Measurements from ENCODE around the gene RNF39.
"Not testable (repeated sequence)": the region's sequence is repeated elsewhere in the genome, so short reads cannot be mapped to it uniquely, and the experiment has no call there.

RNF39 gene, protein sequence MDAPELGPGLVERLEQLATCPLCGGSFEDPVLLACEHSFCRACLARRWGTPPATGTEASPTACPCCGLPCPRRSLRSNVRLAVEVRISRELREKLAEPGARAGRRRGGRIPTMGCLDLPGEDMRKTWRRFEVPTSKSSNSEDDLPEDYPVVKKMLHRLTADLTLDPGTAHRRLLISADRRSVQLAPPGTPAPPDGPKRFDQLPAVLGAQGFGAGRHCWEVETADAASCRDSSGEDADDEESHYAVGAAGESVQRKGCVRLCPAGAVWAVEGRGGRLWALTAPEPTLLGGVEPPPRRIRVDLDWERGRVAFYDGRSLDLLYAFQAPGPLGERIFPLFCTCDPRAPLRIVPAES

DNA sequence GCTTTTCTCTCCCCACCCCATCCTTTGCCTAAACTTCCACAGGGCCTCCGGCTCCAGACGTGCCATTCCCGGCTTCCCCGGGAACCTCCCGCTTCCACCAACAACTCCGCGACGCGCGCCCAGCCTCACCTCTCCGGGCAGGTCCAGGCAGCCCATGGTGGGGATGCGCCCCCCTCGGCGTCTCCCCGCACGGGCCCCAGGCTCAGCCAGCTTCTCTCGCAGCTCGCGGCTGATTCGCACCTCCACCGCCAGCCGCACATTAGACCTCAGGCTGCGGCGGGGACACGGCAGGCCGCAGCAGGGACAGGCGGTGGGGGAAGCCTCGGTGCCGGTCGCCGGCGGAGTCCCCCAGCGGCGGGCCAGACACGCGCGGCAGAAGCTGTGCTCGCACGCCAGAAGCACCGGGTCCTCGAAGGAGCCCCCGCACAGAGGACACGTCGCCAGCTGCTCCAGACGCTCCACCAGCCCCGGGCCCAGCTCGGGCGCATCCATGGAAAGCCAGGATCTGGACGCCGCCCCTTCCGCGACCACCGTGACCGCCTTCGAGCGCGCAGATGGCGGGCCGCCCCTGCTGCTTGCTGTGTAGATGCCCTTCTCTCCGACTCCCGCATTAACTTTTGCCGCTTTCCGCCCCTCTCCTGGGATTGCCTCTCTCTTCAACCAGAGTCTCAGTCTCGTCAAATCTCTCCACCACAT is at the start of gene RNF39:
Gene RNF39 (minus strand): TSS at position 676 of the 696 bp plus-strand sequence. CDS start 184 bp downstream, at position 492.
- no peak for DNase-seq

DNA sequence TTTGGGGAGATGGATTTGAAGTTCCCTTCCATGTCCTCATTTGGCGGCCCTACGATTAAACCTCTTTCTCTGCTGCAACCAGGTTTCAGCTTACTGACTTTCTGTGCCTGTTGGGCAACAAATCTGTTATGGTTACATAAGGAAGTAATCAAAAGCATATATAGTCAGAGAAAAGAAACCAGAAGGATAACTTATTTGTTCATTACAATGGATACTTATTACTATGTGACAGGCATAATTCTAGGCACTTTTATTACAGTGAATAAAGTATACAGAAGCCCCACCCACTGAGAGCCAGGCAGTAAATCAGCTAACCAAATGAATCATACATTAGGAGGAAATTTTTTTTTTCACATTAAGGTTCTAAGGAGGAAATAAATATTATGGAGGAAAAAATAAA is 46.9 kb upstream of the RNF39 start:
- no peak for DNase-seq

DNA sequence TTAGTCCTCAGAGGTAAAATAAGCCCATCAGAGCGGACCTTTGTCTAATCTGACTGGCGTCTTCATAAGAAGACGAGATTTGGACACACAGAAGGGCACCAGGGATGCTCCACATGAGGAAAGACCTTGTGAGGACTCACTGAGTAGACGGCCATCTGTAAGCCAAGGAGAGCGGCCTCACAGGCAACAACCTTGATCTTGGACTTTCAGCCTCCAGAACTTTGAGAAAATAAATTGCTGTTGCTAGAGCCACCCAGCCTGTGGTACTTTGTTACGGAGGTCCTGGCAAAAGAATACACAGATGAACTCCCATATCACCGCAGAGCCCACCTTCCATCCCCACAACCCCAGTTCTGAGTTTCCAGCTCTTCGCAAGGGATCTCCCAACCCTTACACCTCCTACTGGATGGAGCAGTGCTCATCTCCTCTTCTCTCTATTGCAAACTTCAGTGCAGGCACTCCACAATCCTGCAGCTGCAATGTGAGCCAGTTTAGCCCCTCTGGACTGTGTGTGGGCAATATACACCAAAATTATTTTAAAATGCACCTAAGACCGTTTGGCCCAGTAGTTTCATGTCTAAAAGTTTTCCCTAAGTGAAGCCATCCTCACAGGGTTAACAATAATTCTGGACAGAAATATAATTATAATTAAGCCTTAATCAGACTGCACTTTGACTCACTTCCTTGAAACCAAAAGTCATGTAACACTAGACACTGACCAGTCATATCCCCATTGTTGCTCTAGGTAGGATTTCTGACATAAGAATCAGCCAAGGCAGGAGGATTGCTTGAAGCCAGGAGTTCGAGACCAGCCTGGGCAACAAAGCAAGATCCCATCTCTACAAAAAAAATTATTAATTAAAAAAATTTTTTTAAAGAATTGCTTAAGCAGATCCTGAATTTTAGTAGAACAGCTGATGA is 46.1 kb upstream of the RNF39 start:
- no peak for DNase-seq

DNA sequence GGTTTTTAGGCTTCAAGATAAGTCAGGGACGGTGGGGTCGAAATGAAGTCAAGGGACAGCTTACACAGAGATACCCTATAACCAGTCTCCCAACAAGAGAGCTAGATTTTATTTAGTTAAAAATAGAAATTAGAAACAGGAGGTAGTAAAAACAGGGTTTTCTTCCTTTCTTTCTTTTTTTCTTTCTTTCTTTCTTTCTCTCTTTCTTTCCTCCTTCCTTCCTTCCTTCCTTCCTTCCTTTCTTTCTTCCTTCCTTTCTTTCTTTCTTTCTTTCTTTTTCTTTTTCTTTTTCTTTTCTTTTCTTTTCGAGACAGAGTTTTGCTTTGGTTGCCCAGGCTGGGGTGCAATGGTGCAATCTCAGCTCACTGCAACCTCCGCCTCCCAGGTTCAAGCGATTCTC is 43.1 kb upstream of the RNF39 start:
- not testable (repeated sequence) for DNase-seq

DNA sequence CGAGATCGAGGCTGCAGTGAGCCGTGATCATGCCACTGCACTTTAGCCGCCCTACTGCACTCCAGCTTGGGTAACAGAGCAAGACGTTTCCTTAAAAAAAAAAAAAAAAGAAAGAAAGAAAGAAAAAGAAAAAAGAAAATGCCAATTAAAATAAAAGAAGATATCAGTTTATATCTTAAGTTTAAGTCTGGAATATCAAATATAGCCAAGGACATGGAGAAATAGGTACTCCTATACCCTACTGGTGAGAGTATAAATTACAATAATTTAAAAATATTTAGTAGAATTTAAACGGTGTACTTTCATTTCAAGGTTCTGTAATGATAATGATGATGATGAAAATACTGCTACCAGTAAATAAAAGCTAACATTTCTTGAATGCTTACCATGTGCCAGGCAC is 41.2 kb upstream of the RNF39 start:
- DNase-seq: no peak

DNA sequence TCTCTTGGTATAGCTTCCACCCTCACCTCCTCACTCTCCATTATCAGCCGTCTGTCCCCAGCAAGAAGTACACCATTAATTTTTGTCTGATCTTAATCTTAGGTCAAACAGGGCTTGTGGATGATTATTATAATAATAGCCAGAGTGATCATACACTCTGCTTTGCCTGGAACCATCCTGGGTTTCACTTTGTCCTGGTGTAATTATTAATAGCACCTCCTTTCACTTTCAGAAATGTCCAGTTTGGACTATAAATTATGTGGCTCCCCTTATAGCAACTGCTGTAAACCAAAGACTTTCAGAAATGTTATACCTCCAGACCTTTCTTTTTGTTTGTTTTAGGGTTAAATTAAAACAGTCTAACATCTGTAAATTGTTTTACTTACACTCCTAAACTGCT is 38.3 kb upstream of the RNF39 start:
- DNase-seq: no peak

DNA sequence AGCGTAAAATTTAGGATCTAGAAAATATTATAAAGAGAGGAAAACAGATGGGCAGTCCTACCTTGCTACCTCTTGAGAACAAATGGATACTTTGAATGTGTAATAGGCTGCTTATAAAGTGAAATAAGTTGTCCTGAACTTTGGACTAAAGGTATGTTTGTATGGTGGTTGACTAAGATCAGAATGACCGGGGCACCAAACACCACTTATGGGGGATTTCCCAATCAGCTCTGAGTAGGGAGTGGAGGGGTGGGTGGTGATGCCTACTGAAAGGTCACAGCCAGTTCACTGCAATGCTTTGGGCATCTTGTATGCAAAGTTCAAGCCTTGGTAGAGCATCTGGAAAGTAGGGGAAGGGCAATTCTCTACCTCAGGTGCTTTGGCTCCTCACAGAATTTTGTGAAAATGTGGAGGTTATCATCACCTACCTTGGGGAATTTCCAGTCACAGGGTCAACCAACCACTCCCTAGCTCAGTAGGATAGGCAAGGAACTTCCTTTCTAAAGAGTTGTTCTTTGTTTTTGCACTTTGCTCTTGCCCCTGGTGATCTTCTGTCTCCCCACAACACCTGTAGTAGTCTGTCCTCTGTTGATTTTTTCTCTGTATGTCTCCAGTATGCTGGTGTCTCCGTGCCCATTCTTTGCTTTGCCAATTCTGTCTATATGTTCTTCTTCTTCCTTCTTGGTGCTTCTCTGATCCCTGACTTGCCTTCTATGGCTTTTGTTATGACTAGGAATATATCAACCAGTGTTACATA is 37.6 kb upstream of the RNF39 start, which contains the start of gene TRIM31:
Gene TRIM31 (minus strand): TSS at position 88 of the 757 bp plus-strand sequence. CDS start 285 bp downstream, outside the sequence.
- no peak for DNase-seq

DNA sequence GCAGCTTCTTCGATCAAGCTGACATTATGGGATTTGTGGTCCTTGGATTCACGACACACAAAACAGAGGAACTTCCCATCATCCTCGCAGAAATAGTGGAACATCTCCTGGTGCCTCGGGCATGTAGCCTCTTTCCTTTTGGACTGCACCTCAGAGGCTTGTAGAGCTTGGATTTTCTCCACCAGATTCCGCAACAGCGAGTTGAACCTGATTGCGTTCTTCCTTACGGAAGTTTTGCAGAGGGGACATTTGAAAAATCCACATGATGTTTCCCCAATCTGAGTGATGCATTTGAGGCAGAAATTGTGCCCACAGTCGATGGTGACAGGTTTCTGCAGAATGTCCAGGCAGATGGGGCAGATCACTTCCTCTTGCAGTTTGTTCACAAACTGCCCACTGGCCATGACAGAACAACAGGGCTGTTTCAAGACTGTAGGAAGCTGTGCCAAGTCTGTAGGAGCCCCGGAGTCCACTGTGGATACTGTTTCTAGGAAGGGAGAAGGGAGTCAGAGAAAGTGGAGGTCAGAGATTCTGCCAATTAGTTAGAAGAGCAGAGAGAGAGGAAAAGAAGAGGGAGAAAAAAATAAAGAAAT is 36.9 kb upstream of the RNF39 start:
- no peak for DNase-seq

DNA sequence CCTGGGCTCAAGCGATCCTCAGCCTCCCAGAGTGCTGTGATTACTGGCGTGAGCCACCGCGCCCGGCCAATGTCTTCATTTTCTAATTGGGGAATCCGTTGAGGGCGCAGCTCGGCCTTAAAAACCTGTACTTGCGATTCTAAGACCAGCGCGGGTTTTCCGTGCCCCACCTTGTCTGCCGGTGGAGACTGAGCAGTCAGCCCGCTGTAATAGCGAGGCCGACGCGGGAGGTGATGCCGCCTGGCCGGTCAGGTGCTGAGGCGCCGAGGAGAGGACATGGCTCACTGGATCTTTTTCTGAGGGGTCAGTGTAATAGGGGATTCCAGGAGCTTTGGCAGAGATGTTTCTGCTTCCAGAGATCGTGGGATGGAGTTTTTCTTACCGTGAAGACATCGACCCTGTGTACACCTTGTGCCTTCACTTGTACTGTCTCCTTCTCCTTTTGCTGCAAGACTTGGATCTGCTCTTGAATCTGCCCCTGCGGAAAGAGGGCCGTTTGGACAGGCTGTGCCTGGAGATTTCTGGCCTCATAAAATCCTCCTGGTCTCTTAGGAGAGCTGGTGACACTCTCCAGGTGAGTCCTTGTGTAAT is 35.8 kb upstream of the RNF39 start:
- DNase-seq: no peak

DNA sequence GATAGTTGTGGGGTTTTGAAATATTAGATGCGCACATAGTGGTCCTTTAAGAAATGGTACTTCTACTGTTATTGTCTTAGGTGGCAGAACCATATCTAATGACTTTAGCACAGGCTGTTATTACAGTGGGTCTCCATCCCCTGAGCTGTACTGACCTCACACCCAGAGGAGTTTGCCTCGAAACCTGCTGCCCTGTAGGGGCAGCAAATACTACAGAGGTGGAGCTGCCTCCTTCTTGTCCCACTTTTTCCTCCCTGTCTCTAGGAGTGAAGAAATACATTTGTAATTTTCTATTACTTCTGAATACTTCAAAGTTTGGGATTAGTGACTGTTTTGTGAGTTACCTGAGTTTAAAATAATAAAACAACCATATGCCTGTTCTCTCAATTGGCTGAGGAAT is 29.1 kb upstream of the RNF39 start:
- DNase-seq: no peak

DNA sequence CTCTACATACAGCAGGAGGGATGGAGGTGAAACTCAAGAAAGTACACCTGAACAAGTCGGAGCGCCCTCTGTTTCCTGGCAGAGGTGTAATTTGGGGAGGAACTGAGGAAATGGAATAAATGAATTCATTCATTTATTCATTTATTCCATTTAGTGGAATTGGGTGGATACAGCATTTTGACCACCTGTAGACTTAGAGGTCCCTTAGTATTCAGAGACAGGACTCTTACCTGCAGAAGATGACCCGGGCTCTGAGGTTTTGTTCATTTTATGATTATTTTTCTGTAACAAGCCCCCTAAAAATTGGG is 28.3 kb upstream of the RNF39 start:
- no peak for DNase-seq

DNA sequence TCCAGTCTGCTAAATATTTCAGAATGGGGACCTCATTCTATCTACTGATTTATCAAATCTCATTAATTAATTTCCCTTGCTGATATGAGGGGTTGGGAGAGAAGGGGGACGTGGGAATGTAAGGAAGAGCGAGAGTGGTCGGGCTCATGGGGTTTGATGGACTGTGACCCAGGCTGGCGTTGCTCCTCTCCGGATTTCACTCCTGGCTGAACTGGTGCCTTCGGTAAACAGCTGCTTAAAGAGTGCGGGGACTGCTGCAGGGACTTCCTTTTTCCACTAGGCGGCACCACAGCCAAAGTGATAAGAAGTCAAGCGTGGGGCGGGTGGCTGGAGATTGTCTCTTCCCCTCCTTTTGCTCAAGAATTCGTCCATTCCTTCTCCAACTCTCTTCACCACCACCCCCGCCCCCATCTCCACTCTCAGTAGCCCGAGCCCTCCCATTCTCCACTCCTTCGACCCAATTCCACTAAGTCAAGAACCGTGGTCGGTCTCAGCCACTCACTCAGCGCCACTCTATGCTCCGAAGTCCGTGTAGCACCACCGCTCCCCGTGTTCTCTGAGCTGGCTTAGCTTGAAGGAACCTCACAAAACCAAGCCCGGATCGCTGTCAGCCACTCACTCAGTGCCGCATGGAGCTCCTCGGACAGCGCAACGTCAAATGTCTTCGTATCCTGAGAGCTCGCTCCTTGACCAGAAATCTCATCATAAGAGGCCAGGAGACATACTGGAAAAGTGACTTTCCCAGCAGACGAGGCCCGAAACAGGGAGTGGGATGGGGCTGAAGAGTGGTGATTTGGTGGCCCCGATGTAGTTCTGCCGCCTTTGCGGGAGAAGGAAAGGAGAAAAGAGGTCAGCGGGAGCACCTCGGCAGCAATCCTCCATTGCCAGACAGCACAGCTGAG is 27.7 kb upstream of the RNF39 start:
- DNase-seq: peak; percentile 88

DNA sequence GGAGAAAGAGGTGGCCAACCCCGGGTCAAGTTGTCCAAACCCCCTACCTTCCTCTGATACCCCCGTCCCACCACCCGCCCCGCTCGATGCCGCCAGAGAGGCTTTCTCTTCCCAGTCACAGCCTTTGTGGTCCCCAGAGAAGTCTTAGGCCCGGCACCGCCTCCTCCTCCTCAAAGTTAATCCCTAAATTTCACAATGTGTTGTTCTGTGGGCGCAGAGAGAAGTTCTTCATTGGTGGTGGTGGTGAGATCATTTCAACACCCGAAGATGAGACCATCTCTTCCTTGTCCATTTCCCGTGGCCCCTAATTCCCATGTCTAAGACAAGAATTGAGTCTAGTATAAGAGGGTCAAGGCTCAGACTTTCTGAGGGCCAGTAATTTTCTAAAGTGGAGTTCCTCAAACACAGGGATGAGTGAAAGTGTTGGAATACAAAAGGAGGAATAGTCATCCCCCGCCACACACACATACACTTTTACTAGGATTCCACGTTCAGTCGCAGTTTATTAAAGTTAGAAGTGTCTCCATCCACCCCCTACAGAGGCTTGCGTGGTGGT is 26.9 kb upstream of the RNF39 start:
- no peak for DNase-seq

DNA sequence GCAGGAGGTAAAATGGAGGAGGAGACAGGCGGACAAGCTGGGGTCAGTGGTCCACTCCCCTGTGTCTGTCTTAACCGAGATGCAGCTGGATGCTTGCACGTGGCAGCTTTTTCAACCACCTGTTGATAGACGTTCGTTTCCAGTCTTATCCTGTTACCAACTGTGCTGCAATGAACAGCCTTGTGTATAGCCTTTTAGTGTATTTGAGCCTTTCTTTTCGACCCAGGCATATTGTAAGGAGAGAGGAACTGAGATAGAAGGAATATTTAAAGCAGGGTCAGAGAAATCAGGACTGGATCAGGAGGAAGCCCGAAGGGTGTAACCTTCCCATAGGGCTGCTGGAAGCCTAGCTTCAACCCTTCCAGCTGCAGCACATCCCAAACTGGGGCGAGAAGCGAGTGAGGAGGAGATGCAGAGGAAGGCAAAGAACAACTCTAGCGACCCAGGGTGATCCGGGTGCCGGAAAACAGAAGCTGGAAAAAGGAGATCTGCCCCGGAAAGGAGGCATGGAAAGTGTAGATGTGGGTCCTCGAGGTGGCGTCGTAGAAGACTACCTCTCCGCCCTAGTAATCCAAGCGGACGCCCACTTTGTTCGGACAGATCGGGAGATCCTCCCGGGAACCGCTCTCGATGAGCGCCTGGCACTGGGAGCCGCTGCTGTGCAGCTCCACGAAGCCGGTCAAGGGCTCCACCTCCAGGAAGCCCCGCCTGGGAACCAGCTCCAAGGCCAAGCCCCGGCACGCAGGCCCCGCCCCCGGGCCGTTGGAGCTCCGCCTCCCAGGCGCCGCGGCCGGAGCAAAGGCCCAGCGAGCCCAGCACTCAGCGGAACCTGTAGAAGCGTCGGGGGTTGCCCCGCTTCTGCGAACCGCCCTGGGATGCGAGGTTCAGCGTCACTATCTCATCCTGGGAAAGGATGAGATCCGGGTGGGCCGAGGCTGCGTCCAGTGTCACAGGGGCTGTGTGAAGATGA is 26.2 kb upstream of the RNF39 start:
- peak; percentile 74 for DNase-seq

DNA sequence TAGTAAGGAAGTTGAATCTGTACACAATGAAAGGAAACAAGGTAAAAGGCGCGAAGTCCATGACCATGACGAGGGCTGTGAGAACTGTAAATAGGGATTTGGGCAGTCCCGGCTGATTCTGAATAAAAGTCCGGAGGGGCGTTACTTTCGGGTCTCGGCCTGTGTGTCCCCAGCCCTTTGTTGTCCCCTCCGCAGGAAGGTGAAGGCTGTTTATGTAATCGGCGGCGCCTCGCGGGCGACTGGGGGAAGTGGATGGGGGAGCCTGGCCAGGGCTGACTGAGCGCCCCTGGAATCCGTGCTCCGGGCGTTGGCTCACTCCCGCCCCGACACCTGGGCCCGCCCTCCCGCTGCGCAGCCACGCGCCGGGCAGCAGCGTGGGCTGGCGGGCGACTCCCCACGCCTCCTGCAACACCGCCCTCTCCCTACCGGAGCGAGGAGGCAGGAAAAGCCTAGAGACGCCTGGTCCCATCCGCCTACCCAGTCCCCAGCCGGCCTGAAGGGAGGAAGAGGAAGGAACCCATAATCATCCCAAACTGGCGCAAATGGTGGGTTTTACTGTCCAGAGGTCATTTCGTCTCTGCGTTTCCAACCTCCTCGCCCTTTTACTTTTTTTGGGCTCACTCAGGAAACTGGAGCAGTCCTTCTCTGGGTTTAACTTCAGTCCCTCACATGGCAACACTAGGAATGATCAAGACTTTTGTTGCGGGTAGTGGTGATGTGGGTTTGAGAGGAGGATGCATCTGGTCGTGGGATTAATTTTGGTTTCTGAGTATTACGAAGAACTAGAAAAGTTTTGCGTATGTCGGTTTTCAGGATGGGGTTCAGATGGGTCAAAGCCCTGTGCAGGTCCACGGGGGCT is 25.2 kb upstream of the RNF39 start:
- no peak for DNase-seq

DNA sequence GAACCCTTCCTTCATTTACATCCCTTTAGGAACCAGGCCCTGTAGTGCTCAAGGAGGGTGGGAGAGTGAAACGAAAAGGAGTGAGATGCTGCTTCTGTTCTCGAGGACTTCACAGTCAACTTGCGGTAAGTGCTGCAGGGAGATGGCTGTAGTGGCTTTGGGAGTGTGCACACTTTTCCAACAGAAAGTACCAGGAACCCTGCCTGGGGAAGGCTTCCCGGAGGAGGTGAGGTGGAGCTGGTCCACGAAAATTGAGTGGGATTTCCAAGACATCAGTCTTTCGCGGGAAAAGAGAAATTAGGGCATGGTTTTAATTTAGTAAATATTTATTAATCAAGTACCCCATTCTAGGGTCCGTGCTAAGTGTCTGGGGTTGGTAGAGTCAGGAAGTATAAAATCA is 24.6 kb upstream of the RNF39 start:
- no peak for DNase-seq

DNA sequence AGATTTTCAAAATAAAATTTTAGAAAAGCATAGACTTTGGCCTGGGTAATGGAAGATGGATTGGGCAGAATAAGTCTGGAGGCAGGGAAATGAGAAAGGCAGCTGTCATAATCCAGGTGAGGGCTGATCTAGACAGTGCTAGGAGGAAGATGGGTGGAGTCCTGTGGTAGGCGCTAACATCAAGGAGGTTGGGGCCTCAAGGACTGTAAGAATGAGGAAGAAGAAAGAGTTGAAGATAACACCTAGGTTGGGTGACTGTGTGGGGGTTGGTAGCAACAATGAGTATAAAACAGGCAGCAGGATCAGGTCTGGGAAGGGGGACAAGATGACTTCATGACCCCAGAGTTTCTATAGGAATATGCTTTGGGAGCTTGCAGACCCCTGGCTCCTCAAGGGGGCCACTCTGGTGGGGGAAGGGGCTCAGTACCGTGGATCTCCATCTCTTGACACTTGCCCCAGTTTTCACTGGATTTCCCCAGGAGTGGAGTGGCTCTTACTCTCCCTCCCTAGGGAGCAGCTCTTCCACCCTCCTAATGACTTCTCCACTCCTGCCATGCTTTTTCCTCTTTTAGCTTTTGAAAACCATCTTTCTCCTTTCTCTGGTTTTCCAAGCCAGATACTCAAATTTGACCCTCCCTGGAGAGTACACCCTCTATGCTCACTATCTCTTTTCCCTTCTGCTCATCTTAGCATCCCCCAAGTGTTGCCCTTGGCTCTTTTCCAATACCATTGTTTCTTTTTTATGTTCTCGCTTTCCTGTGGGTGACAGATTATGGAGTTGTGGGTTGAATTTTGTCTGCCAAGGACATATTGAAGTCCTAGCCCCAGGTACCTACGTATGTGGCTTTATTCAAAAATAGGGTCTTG is 22.6 kb upstream of the RNF39 start:
- DNase-seq: no peak
